NCI-H2196 treated with DMSO at 0.1 percent for 48 hours (cell line): ENCODE results near the gene STRN4.
A peak's percentile ranks its signal among the peaks of the same experiment; 100 is the strongest.
"Not testable (repeated sequence)": the region's sequence is repeated elsewhere in the genome, so short reads cannot be mapped to it uniquely, and the experiment has no call there.

Source experiments
- DNase-seq: peaks from one replicate; lab custom pipeline; 2025; ENCODE audit not compliant: unreplicated experiment; lab: John Stamatoyannopoulos, UW

STRN4 gene

DNA sequence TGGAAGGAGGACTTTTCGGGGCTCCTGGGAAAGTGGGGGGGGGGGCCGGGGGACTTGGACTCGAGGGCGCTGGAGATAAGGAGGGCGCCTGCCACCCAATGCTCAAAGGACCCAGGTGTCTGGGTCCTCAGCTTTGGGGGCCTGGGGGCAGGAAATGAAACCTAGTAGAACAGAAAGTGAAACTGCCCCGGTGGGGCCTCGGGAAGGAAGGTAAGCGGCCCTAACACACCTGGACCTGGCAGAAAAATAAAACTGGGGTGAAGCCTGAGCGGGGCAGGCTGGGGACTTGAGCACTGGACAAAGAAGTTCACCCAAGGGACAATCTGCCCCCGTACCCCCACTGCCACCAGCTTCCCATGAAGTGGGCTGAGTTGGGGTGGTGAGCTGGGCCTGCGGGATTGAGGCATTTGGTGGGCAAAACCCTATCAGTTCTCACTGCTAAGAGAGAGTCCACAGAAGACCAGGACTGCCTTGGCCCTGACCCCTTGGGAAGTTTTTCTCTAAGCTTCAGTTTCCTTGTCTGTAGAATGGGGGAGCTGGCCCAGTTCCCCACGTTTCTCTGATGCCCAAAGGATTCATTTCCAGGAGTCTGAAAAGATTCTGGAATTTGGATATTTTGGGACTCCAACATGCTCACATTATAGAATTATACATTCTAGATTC lies 31.7 kb downstream of the STRN4 start:
- DNase-seq: no peak

DNA sequence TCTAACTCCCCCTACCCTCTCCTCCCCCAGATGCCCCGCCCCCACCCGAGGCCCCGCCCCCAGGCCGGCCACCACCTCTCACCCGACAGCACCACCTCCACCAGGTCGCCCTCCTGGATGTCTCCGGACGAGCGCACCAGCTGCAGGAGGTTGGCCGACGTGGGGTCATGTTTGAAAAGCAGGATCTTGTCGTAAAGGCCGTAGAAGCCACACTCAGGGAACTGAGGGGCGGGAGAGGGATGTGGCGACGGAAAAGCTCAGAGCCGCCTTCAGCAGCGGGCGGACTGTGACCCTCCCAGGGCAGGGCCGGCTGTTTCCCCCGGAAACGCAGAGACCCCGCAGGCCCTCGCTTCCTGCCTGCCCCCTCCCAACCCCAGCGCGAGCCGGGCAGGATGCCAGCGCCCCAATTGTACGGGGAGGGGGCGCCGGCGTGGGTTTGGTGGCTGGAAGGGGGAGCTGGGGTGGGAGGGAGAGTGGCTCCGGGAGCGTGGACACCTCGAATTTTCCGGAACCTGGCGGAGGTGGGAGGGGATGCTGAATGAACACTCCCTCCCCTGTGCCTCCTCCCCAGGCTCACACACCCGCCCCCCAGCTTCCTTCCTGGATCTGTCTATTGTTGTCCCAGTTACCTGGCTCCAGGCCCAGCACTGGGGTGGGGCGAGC lies 32.3 kb downstream of the STRN4 start:
- DNase-seq: peak; percentile 82

DNA sequence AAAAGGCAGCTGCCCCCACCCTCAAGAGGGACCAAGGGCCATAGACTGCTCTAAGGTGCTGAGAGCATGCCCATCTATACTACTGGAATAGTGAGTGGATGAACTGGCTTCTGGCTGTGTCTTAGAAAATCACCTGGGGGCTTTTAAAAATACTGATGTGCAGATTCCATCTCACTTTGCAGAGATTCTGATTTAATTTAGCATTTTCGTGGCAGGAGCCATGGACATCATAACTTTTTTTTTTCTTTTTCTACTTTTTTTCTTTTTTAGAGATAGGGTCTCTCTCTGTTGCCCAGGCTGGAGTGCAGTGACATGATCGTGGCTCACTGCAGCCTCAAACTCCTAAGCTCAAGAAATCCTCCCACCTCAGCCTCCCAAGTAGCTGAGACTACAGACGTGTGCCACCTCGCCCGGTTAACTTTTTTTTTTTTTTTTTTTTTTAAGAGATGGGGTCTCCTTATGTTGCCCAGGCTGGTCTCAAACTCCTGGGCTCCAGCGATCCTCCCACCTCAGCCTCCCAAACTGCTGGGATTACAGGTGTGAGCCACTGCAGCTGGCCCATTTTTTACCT lies 33.4 kb downstream of the STRN4 start:
- DNase-seq: not testable (repeated sequence)

DNA sequence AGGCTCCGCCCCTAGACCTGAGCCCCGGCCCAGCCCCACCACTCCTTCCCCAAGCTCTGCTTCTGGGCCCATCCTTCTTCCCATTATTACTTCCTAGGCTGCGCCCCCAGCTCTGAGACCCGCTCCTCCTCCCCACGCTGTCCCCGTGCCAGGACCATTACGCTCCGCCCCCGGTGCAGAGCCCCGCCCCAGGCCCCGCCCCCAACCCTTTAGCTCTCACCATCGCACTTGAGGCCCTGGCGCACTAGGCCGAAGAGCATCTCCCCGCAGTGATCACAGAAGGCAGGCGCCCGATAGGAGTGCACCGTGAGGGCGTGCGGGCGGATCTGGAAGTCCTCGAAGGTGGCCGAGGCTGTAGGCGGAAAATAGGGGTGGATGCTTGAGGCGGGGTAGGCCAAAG lies 35.6 kb downstream of the STRN4 start:
- DNase-seq: no peak

DNA sequence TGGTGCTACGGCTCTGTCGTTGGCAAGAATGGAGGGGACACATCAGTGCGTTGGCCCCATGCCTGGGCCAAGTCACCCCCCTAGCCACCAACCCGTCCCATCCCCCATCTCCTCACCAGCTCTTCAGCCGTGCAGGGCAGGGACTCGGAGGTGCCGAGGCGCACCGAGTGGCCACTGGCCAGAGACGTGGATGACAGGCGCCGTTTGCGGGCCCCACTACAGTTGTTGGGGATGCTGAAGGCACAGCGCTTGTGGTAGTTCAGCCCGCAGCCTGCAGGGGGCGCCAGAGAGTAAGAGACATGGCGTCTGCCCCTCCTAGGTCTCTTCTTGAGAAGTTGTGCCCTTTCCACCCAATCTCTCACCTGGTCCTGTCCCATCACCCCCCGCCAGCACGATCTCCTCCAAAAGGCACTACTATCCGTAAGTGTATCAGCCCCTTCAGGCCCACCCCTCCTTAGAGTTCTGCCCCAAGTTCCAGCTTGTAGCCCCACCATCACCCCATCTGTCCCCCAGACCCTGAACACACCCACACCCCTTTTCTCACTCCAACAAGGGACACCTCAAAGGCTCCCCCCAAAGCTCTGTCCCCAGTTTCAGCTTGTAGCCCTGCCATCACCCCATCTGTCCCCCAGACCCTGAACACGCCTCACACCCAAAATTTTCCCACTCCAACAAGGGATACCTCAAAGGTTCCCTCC lies 41.7 kb downstream of the STRN4 start:
- DNase-seq: no peak

DNA sequence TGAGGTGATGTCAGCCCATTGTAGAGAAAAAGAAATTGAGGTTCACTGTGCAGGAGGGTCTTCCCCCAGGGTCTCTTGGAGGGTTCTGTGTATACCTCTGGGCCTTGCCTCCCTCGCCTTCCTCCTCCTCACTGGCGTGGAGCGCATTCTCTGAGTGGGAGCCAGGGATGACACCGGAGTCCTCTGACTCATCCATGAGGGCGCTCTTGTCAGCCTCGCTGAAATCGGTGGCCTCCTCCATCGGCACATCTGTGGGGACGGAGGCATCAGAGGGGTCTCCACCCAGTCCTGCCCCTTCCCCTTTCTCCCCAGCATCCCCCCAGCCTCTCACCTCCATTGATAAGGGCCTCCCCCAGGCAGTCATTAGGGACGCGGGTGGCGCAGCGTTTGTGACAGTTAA lies 45.5 kb downstream of the STRN4 start:
- DNase-seq: no peak

DNA sequence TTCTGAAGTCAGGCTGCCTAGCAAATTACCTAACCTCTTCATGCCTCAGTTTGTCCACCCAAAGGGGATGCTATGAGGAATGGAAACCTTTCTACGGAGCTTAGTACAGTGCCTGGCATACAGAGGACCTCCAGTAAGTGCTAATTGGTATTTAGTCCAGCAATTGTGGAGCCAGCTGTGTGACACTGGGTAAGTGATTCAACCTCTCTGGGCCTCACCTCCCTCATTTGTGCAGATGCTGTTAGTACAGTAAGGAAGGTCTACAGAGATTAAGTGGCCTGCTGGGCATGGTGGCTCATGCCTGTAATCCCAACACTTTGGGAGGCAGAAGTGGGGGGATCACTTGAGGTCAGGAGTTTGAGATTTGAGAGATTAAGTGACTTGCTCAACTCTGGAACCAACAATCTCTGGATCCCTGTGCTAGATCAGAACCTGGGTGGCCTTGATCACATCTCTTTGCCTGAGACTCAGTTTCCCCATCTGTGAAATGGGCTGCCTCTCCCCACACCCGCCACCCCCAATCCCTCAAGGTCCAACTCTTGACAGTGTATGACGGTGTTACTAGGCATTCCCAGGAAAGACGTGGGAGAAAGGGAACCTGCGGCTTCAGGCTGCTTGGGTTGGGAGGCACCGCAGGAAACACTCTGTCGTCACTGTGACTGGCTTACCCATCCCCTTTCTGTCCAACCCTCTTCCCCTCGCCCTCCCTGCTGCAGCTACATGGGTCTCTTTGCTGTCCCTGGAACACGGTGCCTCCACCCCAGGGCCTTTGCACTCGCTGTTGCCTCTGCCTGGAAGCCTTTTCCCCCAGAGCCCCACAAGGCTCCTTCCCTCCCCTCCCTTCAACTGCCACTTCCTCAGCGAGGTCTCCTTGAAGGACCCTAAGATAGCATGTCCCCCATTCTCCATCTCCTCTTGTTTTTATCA lies 47.6 kb downstream of the STRN4 start:
- DNase-seq: no peak

DNA sequence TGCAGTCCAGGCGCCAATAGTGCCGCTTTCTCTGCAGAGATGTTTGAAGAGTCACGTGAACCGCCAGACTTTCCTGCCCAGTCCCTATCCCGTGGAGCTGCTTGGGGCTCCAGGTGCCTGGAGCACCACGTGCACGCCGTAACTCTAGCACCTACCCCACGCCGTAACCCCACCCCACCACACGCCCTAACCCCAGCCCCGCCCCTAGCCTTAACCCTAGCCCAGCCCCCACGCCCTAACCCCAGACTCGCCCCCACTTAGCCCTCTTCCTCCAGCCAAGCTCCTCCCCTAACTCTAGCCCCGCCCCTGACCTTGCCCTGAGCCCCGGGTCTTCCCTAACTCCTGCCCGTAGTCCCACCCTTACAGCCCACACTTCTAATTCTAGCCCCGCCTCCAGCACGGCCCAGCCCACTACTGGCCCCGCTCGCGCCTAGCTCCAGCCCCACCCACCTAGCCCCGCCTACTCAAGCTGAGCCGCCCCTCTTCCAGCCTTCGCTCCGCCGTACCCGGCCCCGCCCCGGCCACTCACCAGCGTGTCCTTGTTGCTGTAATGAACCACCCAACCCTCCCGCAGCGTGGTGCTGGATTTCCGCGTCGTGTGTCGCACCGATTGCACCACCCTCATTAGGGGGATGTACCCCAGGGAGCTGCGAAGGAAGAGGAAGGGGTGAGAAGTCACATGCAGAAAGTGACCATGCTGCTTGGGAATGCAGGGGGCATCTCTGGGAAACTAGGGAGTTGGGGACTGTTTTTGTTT lies 48.9 kb downstream of the STRN4 start:
- DNase-seq: no peak

DNA sequence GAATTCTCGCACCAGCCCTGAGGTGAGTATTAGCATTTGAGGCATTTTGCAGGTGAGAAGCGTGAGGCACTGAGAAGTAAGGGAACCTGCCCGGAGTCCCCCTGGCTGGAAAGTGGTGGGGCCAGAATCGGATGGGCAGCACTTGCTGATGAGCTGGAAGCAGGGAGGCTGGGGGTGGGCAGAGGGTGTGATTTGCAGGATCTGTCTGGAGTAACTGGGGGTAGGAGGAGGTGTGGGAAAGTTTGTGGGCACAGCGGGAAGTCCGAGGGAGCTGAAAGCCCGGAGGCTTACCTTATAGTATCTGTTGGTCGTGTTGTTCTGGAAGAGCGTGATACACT lies 49.4 kb downstream of the STRN4 start:
- DNase-seq: no peak

DNA sequence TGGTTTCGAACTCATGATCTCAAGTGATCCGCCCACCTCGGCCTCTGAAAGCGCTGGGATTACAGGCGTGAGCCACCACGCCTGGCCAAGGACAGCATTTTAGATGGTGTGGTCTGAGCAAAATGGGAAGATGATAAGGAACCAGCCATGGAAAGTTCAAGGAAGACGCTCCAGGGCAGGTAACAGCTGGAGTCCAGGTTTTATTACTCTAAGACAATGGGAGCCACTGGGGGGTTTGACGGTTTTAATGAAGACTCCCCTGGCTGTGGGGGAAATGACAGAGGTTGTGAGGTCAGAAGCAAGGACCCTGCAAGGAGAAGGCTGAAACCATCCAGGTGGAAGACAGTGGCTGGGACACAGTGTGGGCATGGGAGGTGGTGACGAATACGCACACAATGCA lies 50.2 kb downstream of the STRN4 start:
- DNase-seq: no peak

DNA sequence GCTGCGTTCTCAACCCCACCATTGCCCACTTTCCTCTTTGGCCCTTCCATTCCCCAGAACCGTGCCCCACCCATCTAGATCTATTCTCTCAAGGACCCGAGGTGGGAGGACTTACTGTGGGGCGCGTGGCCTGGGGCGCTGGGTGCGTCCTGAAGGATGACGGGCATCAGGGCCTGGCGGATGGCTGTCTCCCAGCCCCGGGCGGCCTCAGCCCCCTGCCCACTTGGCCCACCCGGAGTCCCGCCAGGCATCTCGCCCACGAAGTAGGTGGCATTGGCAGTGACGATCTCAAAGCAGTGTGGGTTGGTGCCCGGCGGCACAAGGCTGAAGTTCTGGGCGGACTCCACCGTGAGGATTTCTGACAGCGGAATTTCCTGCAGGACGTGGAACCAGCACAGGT lies 52.5 kb downstream of the STRN4 start:
- DNase-seq: no peak

DNA sequence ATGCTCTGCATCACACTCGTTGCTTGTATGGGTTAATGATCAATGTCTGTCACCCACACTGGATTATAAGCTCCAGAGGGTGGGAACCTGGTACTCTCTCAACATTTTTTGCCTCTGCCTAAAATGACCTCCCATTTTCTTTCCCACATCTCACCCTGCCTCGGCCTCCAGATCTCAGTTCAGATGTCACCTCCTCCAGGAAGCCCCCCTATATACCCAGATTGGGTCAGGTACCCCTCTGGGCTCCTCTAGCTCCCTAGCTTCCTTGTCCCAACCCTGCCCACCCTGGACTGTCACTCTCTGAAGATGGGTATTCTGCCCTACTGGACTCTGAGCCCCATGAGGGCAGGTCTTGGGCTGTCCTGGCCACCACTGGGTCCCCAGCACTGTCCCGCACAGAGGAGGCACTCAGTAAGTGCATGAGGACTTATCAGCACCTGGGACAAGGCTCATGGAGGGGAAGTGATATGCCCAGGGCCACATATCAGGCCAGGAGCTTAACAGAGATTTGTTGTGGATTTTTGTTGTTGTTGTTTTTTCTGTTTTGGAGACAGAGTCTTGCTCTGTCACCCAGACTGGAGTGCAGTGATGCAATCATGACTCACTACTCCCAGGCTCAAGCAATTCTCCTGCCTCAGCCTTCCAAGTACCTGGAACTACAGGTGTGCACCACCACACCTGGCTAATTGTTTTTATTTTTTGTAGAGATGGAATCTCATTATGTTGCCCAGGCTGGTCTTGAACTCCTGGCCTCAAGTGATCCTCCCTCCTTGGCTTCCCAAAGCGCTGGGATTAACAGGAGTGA lies 53.1 kb downstream of the STRN4 start:
- no peak for DNase-seq

DNA sequence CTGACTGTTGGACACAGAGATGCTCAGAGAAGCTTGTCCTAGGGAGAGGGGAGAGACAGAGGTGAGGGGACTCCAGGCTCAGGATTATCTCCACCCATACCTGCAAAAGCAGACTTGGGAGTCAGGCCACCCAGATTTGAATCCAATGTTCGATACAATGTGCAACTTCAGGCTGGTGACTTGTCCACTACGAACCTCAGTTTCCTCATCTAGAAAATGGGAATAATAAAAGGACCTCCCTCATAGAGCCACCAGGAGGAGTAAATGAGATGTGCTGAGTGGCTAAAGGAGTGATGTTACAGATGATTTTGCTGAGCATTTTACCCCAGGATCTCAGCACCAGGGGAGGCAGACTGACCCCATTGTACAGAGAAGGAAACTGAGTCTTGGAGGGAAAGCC lies 54.3 kb downstream of the STRN4 start:
- DNase-seq: no peak

DNA sequence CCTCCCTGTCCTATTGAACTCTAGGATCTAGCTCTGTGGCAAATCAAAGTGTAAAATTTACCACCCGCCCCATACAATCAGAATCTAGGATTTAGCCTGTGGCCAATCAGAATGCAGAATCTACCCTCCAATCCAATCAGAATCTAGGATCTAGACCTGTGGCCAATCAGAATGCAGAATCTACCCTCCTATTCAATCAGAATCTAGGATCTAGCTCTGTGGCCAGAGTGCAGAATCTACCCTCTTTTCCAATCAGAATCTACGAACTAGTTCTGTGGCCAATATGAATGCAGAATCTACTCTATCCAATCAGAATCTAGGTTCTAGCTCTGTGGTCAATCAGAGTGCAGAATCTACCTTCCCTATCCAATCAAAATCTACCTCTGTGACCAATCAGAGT lies 55.1 kb downstream of the STRN4 start:
- DNase-seq: no peak

DNA sequence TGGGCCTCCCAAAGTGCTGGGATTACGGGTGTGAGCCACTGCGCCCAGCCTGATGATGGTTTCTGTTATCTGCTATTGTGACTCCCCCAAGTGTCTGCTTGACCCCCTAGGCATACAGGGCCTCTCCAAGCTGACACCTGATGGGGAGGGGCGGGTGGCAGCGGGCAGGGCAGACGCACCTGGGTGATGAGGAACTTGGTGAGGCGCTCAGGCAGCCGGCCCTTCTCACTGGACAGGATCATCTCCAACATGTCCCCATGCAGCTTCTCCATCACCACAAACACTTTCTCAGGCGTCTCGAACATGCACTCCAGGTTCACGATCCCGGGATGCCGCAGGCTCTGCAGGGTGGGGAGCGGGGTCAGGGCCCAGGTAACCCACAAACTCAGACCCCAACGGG lies 56.9 kb downstream of the STRN4 start:
- DNase-seq: no peak

DNA sequence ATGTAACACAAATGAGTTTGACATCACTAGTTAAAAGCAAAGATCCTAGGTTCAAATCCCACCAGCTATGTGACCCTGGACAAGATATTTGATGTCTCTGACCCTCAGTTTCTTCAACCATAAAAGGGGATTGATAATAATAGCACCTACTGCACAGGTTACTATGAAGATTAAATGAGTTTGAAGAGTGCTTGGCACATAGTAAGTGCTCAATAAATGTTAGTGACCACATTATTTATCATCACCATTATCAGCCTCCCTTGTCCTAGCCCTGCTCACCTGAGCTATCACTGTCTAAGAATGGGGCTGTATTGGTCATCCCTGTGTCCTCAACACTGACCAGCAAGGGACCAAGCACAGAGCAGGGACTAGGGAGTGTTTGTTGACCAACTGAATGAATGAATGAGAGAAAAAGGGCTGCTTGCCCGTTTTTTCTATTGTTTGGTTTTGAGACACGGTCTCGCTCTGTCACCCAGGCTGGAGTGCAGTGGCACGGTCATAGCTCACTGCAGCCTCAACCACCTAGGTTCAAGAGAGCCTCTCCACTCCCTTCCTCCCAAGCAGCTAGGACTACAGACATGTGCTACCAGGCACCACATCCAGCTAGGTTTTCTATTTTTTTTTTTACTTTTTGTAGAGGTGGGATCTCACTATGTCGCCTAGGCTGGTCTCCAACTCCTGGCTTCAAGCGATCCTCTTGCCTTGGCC lies 58.7 kb downstream of the STRN4 start:
- DNase-seq: no peak

DNA sequence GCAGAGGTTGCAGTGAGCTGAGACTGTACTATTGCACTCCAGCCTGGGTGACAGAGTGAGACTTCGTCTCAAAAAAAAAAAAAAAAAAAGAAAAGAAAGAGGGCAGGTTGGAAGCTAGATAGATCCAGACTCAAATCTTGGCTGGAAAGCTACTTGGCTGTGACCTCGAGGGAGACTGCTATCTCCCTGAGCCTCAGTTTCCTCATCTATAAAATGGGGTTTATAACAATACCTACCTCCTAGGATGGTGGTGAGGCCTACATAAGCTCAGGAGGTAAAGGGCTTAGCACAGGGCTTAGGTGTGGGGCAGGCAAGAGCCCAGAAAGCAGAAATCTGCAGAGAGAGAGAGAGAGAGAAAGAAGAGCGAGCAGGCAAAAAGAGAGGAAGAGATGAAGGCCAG lies 61.1 kb downstream of the STRN4 start:
- no peak for DNase-seq

DNA sequence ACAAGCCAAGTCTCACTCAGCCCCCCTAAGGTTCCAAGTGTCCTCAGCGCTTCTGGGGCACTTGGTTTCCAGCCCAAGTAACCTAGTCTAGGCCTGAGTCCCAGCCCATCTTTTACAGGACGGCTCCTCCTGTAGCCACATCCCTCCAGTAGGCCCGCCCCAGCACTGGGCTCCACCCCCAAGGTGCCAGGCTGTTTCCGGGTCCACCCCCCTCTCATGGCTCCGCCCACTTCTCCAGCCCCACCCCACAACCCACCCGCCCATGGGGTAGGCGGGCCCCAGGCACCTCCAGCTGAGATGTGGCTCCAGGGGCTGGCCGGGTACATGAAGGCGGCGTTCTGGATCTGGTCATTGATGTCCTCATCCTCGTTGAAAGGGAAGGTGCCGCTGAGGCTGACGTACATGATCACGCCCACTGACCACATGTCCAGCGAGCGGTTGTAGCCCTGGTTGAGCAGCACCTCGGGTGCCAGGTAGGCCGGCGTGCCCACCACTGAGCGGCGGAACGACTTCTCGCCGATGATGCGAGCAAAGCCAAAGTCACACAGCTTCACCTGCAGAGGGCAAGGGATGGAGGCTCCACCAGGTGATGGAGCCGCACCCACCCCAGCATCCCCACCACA lies 68.0 kb downstream of the STRN4 start:
- DNase-seq: no peak
